Stimulated activated CD8-positive, alpha-beta memory T cell treated with anti-CD3 and anti-CD28 coated beads, Interleukin-4, amount 100 ng/mL, for 48 hours (primary cell): ENCODE results near the gene METAP2.

Source experiments
- DNase-seq: peaks from one replicate; pipeline ENCODE4 v3.0.0-alpha.2; 2020

Gene METAP2

GRCh38 chr12:95516757-95517156 is 42.8 kb downstream of the METAP2 start:
- no peak for DNase-seq

GRCh38 chr12:95517246-95517645 is 43.3 kb downstream of the METAP2 start:
- no peak for DNase-seq

GRCh38 chr12:95518944-95519343 is 45.0 kb downstream of the METAP2 start:
- no peak for DNase-seq

DNA sequence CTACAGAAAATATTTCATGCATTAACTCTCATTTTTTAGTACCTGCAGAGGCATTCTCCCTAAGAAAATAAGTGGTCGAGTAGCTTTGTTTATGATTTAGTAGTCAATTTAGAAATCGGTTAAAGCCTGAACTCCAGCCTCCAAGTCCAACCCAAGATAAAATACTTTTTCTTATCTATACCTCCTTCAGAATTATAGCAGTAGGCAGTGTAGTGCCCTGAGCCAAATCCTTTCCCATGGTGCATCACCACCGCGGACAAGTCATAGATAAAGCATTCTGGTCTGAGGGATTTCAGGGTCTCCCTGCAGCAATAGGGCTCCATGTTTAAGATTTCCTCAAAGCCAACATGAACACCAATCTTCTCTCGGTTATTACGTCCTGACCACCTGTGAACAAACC is 46.9 kb downstream of the METAP2 start:
- no peak for DNase-seq

DNA sequence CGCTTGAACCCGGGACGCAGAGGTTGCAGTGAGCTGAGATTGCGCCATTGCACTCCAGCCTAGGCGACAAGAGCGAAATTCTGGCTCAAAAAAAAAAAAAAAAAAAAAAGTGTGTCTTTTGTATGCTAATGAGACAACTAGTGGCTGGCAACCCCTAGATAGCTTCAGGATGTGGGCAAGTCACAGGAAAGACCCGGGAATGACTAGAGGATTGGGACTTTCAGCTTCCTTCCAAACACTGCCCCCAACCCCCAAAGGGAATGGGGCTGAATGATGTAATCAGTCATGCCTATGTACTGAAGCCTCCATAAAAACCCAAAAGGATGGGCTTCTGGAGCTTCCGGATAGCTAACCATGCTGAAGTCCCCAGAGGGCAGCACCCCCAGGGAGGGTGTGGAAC is 48.7 kb downstream of the METAP2 start:
- no peak for DNase-seq

- no peak for DNase-seq
Measured at GRCh38 chr12:95528431-95528830, 54.5 kb downstream of the METAP2 start.

- no peak for DNase-seq
Measured at GRCh38 chr12:95529693-95530225, 55.8 kb downstream of the METAP2 start.

DNA sequence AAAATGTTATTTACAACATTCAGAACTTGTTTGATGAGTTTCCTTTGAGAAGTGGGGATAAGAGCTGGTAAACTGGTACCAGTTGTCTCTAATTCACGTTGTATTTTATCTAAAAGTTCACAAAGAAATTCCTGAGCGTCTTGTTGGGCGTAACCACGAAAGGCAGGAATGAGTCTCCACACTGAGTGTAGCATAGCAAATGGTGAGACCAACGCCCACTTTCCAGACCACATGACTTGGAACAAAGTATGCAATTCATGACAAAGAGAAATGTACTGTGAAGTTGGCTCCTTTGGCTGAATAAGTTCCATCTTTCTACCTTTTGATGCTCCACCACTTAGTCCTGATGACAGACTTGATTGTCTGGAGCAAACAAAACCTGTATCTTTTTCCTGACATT is 58.9 kb downstream of the METAP2 start:
- no peak for DNase-seq

GRCh38 chr12:95533985-95534384 is 60.0 kb downstream of the METAP2 start:
- no peak for DNase-seq

DNA sequence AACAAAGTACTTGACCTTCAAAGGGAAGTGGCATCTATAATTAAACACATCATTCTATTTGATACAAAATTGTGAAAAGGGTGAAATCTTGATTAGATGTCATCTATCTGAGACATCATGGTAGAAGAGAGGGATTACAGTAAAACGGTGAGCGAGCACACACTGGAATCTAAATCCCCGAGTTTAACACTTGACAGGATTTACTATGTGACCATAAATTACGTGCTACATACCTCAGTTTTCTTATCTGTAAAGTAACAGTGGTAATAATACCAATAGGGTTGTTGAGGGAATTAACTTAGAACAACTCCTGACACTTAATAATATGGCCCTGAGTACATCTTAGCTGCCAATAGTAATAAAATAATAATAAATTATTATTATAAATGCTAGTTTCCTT is 64.1 kb downstream of the METAP2 start:
- no peak for DNase-seq

DNA sequence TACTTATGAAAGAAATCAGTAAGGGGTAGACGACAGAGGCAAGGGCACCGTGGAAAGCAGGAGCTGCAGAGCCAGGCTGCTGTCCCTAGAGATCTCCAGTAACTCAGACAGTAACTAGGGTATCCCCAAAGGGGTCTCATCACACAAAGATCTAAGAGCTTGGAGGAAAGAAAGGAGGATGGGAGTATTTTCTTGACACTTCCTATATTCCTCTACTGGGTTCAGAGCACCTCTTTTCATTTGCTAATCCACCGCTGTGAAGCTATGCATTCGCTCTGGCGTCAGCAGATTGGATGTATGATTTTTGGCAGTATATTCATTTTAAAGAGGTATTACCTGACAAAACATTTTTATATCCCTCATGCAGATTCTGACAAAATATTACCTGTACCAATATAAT is 64.7 kb downstream of the METAP2 start:
- DNase-seq, result no peak

GRCh38 chr12:95541436-95541835 is 67.5 kb downstream of the METAP2 start:
- DNase-seq, result no peak

DNA sequence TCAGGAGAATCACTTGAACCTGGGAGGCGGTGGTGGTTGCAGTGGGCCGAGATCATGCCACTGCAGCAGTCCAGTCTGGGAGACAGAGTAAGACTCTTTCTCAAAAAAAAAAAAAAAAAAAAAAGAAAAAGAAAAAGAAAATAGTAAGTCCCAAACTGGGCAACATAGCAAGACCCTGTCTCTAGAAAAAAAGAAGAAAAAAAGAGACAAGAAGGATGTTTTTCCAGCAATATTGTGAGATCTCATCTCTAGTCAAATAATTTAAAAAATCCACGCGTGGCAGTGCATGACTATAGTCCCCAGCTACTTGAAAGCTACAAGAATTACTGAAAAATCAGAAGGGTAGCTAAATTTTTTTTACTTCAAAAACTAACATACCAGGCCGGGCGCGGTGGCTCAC is 69.4 kb downstream of the METAP2 start:
- DNase-seq, result no peak

DNA sequence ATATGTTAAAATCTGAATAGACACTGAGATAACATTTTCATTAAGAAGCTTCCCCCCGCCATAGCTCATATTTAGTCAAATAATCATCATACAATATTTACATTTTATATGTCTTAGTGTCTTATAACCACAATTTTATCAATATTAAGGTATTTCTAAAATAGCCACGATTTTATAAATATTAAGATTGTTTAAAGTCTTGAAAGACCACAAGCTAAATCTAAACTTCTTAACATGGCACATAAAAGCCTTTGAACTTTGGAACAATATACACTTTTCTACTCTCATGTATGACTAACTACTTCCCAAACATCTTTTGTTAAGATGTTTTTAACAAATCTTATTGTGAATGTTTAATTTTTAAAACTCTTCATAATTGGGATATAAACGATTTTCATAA is 70.8 kb downstream of the METAP2 start:
- DNase-seq, result no peak

GRCh38 chr12:95545303-95545702 is 71.4 kb downstream of the METAP2 start:
- no peak for DNase-seq

- DNase-seq, result no peak
Measured at GRCh38 chr12:95545731-95546490, 72.0 kb downstream of the METAP2 start.

DNA sequence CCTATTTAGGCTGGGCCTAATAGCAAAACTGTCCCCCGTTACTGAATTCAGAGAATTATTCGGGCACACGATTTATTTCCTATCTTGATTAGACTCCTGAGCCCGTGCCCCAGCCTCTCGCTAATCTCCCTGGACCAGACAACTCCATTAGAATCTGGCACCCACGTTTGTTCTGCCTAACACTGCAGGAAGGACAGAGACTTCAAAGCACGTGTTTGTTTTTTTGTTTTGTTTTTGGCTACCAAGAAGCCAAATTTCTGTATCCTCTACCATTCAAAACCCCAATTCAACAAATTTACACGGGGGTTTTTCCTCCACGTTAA is 72.5 kb downstream of the METAP2 start:
- no peak for DNase-seq

DNA sequence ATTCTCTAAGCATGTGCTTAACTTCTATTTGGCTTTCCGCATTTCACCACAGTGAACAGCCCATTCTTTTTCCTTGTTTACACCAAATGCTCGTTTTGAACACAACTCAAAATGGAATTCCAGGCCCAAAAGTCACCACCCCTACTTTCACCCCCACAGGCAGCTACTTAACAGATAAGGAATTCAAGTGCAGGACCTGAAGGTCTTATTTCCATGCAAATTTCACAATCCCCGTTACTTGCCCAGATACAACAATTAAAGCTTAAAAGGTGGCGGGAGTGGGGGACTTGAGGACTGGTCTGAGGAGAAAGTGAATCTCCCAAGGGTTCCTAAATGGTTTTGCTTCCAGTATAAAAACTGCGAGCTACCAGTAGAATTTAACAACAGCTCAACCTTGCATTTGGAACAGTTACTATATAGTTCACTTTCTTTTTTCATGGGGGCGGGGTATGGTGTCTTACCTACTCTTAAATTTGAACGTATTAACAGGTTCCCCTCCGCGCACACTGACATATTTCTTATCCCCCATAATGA is 73.6 kb downstream of the METAP2 start:
- no peak for DNase-seq

DNA sequence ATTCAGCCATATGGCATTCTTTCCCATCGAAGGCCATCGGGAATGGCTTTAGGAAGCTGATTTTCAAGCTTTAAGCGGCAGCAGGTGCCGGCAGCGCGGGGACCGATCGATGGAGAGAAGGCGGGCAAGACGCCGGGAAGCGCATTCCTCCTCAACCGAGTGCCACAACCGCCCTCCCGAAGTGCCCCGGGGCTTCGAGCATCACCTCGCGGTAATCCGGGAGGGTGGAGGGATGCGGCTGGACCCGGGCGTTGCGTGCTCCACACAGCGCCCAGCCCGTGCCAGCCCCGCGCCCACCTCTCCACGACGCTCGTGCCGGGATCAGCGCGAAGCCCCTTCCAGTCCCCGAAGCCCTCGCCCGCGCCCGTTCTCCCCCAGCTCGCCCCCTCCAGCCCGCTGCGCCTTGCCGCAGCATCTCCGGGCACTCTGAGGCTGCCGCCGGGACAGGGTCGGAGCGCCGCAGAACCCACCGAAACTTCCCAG is 74.1 kb downstream of the METAP2 start:
- DNase-seq, result peak; percentile 49

DNA sequence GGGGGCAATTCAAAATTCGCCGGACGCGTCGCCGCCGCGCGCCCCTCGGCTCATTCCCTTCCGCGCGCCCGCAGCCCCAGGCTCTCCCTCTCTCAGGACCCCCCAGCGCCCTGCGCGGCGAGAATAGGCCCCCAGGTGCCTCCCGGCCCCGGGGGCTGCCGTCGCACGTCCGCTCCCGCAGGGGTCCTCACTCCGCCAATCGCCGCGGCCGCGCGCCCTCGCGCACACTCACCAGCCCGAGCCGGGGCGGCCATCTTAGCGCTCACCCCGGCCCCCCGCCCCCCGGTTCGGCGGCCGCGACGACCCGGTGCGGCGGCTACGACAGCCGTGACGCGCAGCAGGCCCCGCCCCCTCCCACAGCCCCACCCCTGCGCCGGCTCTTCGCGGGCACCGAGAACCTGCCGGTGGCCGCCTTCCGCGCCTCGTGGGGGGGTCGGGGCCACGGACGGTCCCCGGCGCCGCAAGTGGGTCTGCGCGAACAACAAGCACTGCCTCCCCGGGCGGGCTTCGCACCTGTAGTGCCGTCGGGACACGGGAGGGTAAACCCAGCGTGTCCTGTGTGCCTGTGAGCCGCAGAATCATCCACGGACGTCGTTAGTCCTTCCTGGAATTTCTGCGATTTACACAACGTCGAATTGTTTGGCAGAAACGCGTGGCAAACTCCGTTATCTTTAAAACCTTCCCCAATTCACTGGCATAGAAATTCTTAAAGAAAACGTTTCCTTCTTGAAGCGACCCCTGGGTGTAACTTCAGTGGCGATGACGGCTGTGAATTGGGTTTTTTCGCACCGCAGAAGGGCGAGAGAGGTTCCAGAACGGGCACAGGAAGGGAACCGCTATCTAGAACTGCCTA is 74.8 kb downstream of the METAP2 start:
- DNase-seq, result peak; percentile 70

GRCh38 chr12:95549392-95550084 is 75.6 kb downstream of the METAP2 start:
- DNase-seq, result no peak

DNA sequence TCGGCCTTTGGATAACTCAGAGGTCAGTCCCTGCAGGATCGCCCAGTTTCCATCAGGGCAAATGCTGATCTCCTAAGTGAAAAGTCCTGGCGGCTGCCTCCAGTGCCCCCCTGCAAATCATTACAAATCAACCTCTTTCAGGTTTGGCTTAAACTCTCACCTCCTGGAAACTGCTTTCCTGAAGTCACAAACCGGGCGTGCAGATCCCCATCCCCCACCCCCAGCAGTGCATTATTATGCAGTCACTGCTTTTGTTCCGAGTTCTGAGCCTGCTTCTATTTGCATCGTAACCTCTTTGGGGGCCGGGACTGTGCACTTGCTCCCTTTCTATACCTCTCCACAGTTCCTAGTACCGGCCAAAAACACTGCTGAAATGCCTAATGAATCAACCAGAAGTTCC is 77.4 kb downstream of the METAP2 start, which contains the start of gene USP44:
Gene USP44, minus strand, starts transcription at position 172 of the 400 bp plus-strand sequence. CDS start 17,220 bp downstream, outside the sequence.
- no peak for DNase-seq

- no peak for DNase-seq
Measured at GRCh38 chr12:95551913-95552516, 78.1 kb downstream of the METAP2 start.
